Measurements from ENCODE around the gene LRIT1. TPM values are rescaled to one million over a fixed set of nuclear protein-coding genes. Genes with fewer than 3 reads are reported as not detected.

Gene LRIT1
- total RNA-seq, 1 donor from 2014 or later: not detected

GRCh38 chr10:84188815-84189214 is 52.5 kb downstream of the LRIT1 start:
- Mint-ChIP-seq H3K36me3 (ENCODE audit: unreplicated experiment) (no peaks in the 10 kb centered on the region), H3K4me3 (ENCODE audit: unreplicated experiment) (no peak overlapping the region), H3K27me3 (ENCODE audit: unreplicated experiment) (peaks cover 7% of the 10 kb centered on the region), H3K4me1 (ENCODE audit: low read depth, unreplicated experiment) (no peaks in the 10 kb centered on the region), H3K9me3 (ENCODE audit: unreplicated experiment) (no peaks in the 10 kb centered on the region), H3K27ac (ENCODE audit: unreplicated experiment) (no peak overlapping the region)
- no peak for DNase-seq
- TF ChIP-seq, protein P1, sequence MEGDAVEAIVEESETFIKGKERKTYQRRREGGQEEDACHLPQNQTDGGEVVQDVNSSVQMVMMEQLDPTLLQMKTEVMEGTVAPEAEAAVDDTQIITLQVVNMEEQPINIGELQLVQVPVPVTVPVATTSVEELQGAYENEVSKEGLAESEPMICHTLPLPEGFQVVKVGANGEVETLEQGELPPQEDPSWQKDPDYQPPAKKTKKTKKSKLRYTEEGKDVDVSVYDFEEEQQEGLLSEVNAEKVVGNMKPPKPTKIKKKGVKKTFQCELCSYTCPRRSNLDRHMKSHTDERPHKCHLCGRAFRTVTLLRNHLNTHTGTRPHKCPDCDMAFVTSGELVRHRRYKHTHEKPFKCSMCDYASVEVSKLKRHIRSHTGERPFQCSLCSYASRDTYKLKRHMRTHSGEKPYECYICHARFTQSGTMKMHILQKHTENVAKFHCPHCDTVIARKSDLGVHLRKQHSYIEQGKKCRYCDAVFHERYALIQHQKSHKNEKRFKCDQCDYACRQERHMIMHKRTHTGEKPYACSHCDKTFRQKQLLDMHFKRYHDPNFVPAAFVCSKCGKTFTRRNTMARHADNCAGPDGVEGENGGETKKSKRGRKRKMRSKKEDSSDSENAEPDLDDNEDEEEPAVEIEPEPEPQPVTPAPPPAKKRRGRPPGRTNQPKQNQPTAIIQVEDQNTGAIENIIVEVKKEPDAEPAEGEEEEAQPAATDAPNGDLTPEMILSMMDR (IDR thresholded peaks at IDR 0.05; ENCODE audit: partially characterized antibody, unreplicated experiment): no peak

- no peaks in the 10 kb centered on the region for H3K36me3 Mint-ChIP-seq (ENCODE audit: unreplicated experiment)
- H3K4me3 Mint-ChIP-seq (ENCODE audit: unreplicated experiment): no peak overlapping the region
- TF ChIP-seq, protein P1 (IDR thresholded peaks at IDR 0.05; ENCODE audit: partially characterized antibody, unreplicated experiment): no peak
- no peaks in the 10 kb centered on the region for H3K9me3 Mint-ChIP-seq (ENCODE audit: unreplicated experiment)
- H3K4me1 Mint-ChIP-seq (ENCODE audit: low read depth, unreplicated experiment): no peaks in the 10 kb centered on the region
- no peak for DNase-seq
- H3K27ac Mint-ChIP-seq (ENCODE audit: unreplicated experiment): no peak overlapping the region
- H3K27me3 Mint-ChIP-seq (ENCODE audit: unreplicated experiment): no peaks in the 10 kb centered on the region
Observed at GRCh38 chr10:84185526-84186175, 55.7 kb downstream of the LRIT1 start.

DNA sequence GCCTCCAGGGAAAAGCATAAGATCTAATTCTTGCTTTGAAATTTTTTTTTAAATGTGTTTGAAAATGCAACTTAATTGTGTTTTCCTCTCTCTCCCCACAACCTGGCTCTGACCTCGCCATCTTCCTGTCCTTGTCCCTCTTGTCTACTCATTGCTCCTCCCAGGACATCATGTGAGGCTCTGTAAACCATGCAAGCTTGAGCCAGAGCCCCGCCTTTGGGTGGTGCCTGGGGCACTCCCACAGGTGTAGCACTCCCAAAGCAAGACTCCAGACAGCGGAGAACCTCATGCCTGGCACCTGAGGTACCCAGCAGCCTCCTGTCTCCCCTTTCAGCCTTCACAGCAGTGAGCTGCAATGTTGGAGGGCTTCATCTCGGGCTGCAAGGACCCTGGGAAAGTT is 56.8 kb downstream of the LRIT1 start:
- no peak overlapping the region for H3K27ac Mint-ChIP-seq (ENCODE audit: unreplicated experiment)
- no peaks in the 10 kb centered on the region for H3K27me3 Mint-ChIP-seq (ENCODE audit: unreplicated experiment)
- DNase-seq: no peak
- H3K4me1 Mint-ChIP-seq (ENCODE audit: low read depth, unreplicated experiment): no peaks in the 10 kb centered on the region
- H3K9me3 Mint-ChIP-seq (ENCODE audit: unreplicated experiment): no peaks in the 10 kb centered on the region
- H3K36me3 Mint-ChIP-seq (ENCODE audit: unreplicated experiment): no peaks in the 10 kb centered on the region
- no peak overlapping the region for H3K4me3 Mint-ChIP-seq (ENCODE audit: unreplicated experiment)
- TF ChIP-seq, protein P1 (IDR thresholded peaks at IDR 0.05; ENCODE audit: partially characterized antibody, unreplicated experiment): no peak

GRCh38 chr10:84181631-84182030 is 59.7 kb downstream of the LRIT1 start:
- DNase-seq: no peak
- H3K4me1 Mint-ChIP-seq (ENCODE audit: low read depth, unreplicated experiment): no peaks in the 10 kb centered on the region
- peaks cover 1% of the 10 kb centered on the region for H3K9me3 Mint-ChIP-seq (ENCODE audit: unreplicated experiment)
- no peak overlapping the region for H3K4me3 Mint-ChIP-seq (ENCODE audit: unreplicated experiment)
- H3K27me3 Mint-ChIP-seq (ENCODE audit: unreplicated experiment): peaks cover 1% of the 10 kb centered on the region
- TF ChIP-seq, protein P1 (IDR thresholded peaks at IDR 0.05; ENCODE audit: partially characterized antibody, unreplicated experiment): no peak
- H3K27ac Mint-ChIP-seq (ENCODE audit: unreplicated experiment): no peak overlapping the region
- no peaks in the 10 kb centered on the region for H3K36me3 Mint-ChIP-seq (ENCODE audit: unreplicated experiment)

Other genes with a start within 250 kb of the LRIT1 start
- gene GHITM, start 102.0 kb downstream of the LRIT1 start, total RNA-seq (ENCODE audit: unreplicated experiment): 120 TPM
- not detected for gene GPR15LG, start 67.7 kb downstream of the LRIT1 start, total RNA-seq (ENCODE audit: unreplicated experiment)
- gene CDHR1, start 47.0 kb downstream of the LRIT1 start, total RNA-seq (ENCODE audit: unreplicated experiment): 6.1 TPM
- gene LRIT2, start 16.0 kb downstream of the LRIT1 start, total RNA-seq (ENCODE audit: unreplicated experiment): not detected
- not detected for gene RGR, start 3.5 kb upstream of the LRIT1 start, total RNA-seq (ENCODE audit: unreplicated experiment)
- gene CCSER2, start 87.0 kb upstream of the LRIT1 start, total RNA-seq (ENCODE audit: unreplicated experiment): 168 TPM

All from glutamatergic neuron (in vitro differentiated cells).